ENCODE results near the gene MAP4K3. TPM values are rescaled to one million over a fixed set of nuclear protein-coding genes. Genes with fewer than 3 reads are reported as not detected.

The MAP4K3 gene
- total RNA-seq, 1 experiment from 2014 or later, result 35.5 TPM

DNA sequence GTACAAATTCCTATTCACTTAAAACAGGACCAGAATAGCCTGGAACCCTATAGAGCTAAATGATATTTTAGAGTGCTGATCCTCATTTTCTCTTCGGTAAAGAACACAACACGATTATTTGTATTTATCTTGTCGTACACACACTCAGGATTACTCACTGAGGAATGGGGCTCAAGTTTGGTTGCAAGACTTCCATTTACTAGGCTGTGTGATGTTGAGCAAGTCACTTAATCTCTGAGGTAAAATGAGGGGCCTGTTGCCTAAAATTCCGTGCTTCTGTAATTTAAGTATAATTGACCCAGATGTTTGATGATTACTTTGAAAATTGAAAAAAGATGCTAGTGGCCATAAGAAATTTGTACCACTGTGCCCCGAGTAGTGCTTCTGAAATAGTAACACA, 42.6 kb upstream of the MAP4K3 start:
- Histone ChIP-seq H3K4me1 (ENCODE audit: insufficient read depth, low read length, poor library complexity, severe bottlenecking) (peaks cover 12% of the 10 kb centered on the region), H3K9me3 (ENCODE audit: low read depth, low read length, poor library complexity, severe bottlenecking) (no peaks in the 10 kb centered on the region), H3K27me3 (replicated peaks; ENCODE audit: insufficient read depth, low read depth, low read length, poor library complexity) (no peaks in the 10 kb centered on the region), H3K36me3 (ENCODE audit: insufficient read depth, low read length, poor library complexity, severe bottlenecking) (no peaks in the 10 kb centered on the region), H3K4me3 (ENCODE audit: low read depth, low read length, poor library complexity, severe bottlenecking) (no peak overlapping the region), H3K27ac (ENCODE audit: low read depth, low read length, poor library complexity, severe bottlenecking) (no peak overlapping the region)
- no TSS peak for BruUV-seq (replicated peaks)
- no peak for DNase-seq (ENCODE audit: low spot score)
- CTCF ChIA-PET, result no interaction called here
- TF ChIP-seq EZH2 (IDR thresholded peaks at IDR 0.05; ENCODE audit: borderline replicate concordance, low read depth, low read length, poor library complexity, severe bottlenecking), result no peak
- no peak for TF ChIP-seq CTCF (conservative IDR thresholded peaks at IDR 0.05; ENCODE audit: low read depth, low read length)
- intact Hi-C loops (cut with micrococcal nuclease; ENCODE audit: unreplicated experiment), result no loop called here
- POLR2A ChIA-PET (ENCODE audit: low non-redundant PET), result interaction anchor here (0.7 kb wide), 1 partner anchor 14 kb away, joined by 27 read pairs; no protein-coding TSS in a partner anchor

- Histone ChIP-seq H3K4me1 (ENCODE audit: insufficient read depth, low read length, poor library complexity, severe bottlenecking) (peaks cover 12% of the 10 kb centered on the region), H3K27ac (ENCODE audit: low read depth, low read length, poor library complexity, severe bottlenecking) (no peak overlapping the region), H3K9me3 (ENCODE audit: low read depth, low read length, poor library complexity, severe bottlenecking) (no peaks in the 10 kb centered on the region), H3K4me3 (ENCODE audit: low read depth, low read length, poor library complexity, severe bottlenecking) (no peak overlapping the region), H3K27me3 (replicated peaks; ENCODE audit: insufficient read depth, low read depth, low read length, poor library complexity) (no peaks in the 10 kb centered on the region), H3K36me3 (ENCODE audit: insufficient read depth, low read length, poor library complexity, severe bottlenecking) (no peaks in the 10 kb centered on the region)
- TF ChIP-seq EZH2 (IDR thresholded peaks at IDR 0.05; ENCODE audit: borderline replicate concordance, low read depth, low read length, poor library complexity, severe bottlenecking) (no peak), CTCF (conservative IDR thresholded peaks at IDR 0.05; ENCODE audit: low read depth, low read length) (no peak)
- ChIA-PET CTCF (no interaction called here), POLR2A (ENCODE audit: low non-redundant PET) (interaction anchor here (0.6 to 0.7 kb wide), 2 partner anchors 14 to 16 kb away, joined by 6 to 27 read pairs; no protein-coding TSS in a partner anchor)
- BruUV-seq (replicated peaks), result no TSS peak
- intact Hi-C loops (cut with micrococcal nuclease; ENCODE audit: unreplicated experiment), result no loop called here
- no peak for DNase-seq (ENCODE audit: low spot score)
These were observed 42.1 kb upstream of the MAP4K3 start for GRCh38 chr2:39479053-39479670.

DNA sequence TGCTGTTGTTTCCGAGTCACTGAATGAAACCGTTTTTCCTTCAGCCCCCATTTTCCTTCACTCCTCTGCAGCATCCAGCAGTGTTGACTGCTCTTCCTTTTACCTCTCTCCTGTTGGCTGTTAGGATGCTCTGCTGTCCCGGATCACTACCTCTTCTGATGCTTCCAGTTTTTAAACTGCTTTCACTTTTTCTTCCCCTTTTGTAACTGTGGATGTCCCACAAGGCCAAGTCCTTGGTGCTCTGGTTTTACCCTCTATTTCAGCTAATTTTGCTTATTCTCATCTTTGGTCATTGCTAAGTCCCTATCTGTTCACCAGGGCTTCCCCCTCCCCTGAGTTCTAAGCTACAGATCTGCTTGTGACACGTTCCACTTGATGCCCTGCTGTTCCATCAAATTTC, 39.4 kb upstream of the MAP4K3 start:
- no peaks in the 10 kb centered on the region for H3K36me3 ChIP-seq (ENCODE audit: insufficient read depth, low read length, poor library complexity, severe bottlenecking)
- no peak overlapping the region for H3K4me3 ChIP-seq (ENCODE audit: low read depth, low read length, poor library complexity, severe bottlenecking)
- no peaks in the 10 kb centered on the region for H3K27me3 ChIP-seq (replicated peaks; ENCODE audit: insufficient read depth, low read depth, low read length, poor library complexity)
- no TSS peak for BruUV-seq (replicated peaks)
- CTCF ChIA-PET, result no interaction called here
- H3K9me3 ChIP-seq (ENCODE audit: low read depth, low read length, poor library complexity, severe bottlenecking), result no peaks in the 10 kb centered on the region
- H3K27ac ChIP-seq (ENCODE audit: low read depth, low read length, poor library complexity, severe bottlenecking), result no peak overlapping the region
- intact Hi-C loops (cut with micrococcal nuclease; ENCODE audit: unreplicated experiment), result no loop called here
- POLR2A ChIA-PET (ENCODE audit: low non-redundant PET), result no interaction called here
- peaks cover 8% of the 10 kb centered on the region for H3K4me1 ChIP-seq (ENCODE audit: insufficient read depth, low read length, poor library complexity, severe bottlenecking)
- no peak for TF ChIP-seq CTCF (conservative IDR thresholded peaks at IDR 0.05; ENCODE audit: low read depth, low read length)
- no peak for TF ChIP-seq EZH2 (IDR thresholded peaks at IDR 0.05; ENCODE audit: borderline replicate concordance, low read depth, low read length, poor library complexity, severe bottlenecking)
- DNase-seq (ENCODE audit: low spot score), result no peak

All from A673 (cell line).